GM20000 (cell line): ENCODE results near the gene RAB24.
"Not testable (repeated sequence)": the region's sequence is repeated elsewhere in the genome, so short reads cannot be mapped to it uniquely, and the experiment has no call there.

Experiments
- DNase-seq: peaks from one replicate; pipeline ENCODE4 v3.0.0; 2012; ENCODE audit warnings: low spot score
- CTCF ChIP-seq: IDR thresholded peaks from 2 replicates; pipeline ENCODE4 v1.5.1; 2012; ENCODE audit warnings: mild to moderate bottlenecking, control low read depth; ENCODE audit errors: extremely low read depth, missing control alignments

RAB24 gene

GRCh38 chr5:177347699-177348098, 44.2 kb upstream of the RAB24 start:
- no peak for DNase-seq
- no peak for TF ChIP-seq CTCF

GRCh38 chr5:177346820-177347219, 43.3 kb upstream of the RAB24 start:
- DNase-seq = no peak
- TF ChIP-seq CTCF = no peak

- TF ChIP-seq CTCF = no peak
- DNase-seq = no peak
These were observed 41.4 kb upstream of the RAB24 start for GRCh38 chr5:177344891-177345290.

GRCh38 chr5:177343777-177344176, 40.3 kb upstream of the RAB24 start:
- TF ChIP-seq CTCF = no peak
- DNase-seq = no peak

GRCh38 chr5:177343000-177343399, 39.5 kb upstream of the RAB24 start:
- DNase-seq = not testable (repeated sequence)

GRCh38 chr5:177339107-177339638, 35.7 kb upstream of the RAB24 start:
- no peak for TF ChIP-seq CTCF

GRCh38 chr5:177338251-177339106, 35.0 kb upstream of the RAB24 start:
- DNase-seq = no peak
- TF ChIP-seq CTCF = no peak

More at GRCh38 chr5:177339107-177339638, 35.7 kb upstream of the RAB24 start:
- DNase-seq = no peak
